ENCODE results near the gene KLLN.

DNA sequence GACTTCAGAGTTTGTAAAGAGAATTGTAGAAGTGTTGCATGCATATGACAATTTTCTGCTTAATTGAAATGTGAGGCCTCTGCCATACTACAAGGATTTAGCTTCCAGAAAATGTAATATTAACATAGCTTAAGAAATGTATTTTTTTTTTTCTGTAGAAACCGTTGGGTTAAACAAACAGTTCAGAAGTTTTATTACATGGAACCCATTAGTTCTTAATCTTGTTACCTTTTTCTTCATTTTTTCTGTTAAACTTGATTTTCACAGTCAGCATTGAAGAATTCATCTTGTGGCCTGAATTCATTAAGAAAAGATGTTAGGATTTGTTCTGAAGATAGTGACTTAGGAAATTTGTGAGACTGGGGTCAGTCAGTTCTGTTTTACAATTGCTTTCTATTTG is 4.9 kb upstream of the KLLN start:
- no peak for TF ChIP-seq CEBPB (IDR thresholded peaks at IDR 0.05)
- TF ChIP-seq EP300 (IDR thresholded peaks at IDR 0.05; ENCODE audit: borderline replicate concordance): no peak
- TF ChIP-seq USF1 (IDR thresholded peaks at IDR 0.05): no peak
- no peak for TF ChIP-seq TCF12 (IDR thresholded peaks at IDR 0.05; ENCODE audit: low read depth)
- no peak for TF ChIP-seq FOXM1 (IDR thresholded peaks at IDR 0.05; ENCODE audit: borderline replicate concordance, low read depth)
- TF ChIP-seq ZBTB7A (IDR thresholded peaks at IDR 0.05; ENCODE audit: low read depth): no peak
- TF ChIP-seq, protein P1, sequence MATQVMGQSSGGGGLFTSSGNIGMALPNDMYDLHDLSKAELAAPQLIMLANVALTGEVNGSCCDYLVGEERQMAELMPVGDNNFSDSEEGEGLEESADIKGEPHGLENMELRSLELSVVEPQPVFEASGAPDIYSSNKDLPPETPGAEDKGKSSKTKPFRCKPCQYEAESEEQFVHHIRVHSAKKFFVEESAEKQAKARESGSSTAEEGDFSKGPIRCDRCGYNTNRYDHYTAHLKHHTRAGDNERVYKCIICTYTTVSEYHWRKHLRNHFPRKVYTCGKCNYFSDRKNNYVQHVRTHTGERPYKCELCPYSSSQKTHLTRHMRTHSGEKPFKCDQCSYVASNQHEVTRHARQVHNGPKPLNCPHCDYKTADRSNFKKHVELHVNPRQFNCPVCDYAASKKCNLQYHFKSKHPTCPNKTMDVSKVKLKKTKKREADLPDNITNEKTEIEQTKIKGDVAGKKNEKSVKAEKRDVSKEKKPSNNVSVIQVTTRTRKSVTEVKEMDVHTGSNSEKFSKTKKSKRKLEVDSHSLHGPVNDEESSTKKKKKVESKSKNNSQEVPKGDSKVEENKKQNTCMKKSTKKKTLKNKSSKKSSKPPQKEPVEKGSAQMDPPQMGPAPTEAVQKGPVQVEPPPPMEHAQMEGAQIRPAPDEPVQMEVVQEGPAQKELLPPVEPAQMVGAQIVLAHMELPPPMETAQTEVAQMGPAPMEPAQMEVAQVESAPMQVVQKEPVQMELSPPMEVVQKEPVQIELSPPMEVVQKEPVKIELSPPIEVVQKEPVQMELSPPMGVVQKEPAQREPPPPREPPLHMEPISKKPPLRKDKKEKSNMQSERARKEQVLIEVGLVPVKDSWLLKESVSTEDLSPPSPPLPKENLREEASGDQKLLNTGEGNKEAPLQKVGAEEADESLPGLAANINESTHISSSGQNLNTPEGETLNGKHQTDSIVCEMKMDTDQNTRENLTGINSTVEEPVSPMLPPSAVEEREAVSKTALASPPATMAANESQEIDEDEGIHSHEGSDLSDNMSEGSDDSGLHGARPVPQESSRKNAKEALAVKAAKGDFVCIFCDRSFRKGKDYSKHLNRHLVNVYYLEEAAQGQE (IDR thresholded peaks at IDR 0.05; ENCODE audit: low read depth): no peak
- TF ChIP-seq TAF1 (IDR thresholded peaks at IDR 0.05; ENCODE audit: low read depth): no peak
- TF ChIP-seq, protein P2, sequence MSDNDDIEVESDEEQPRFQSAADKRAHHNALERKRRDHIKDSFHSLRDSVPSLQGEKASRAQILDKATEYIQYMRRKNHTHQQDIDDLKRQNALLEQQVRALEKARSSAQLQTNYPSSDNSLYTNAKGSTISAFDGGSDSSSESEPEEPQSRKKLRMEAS (IDR thresholded peaks at IDR 0.05): no peak
- no peak for TF ChIP-seq RAD21 (IDR thresholded peaks at IDR 0.05; ENCODE audit: low read depth)
- no peak for TF ChIP-seq CREB1 (IDR thresholded peaks at IDR 0.05; ENCODE audit: low read depth)
- TF ChIP-seq EGR1 (IDR thresholded peaks at IDR 0.05): no peak
- TF ChIP-seq TEAD4 (IDR thresholded peaks at IDR 0.05): no peak
